Middle frontal gyrus (tissue), 1 donor: ENCODE data around the gene SLC26A2.

Experiments used
- DNase-seq: peaks from one replicate; pipeline ENCODE4 v3.0.0-alpha.2; 2015; ENCODE audit warnings: low spot score; ENCODE audit errors: extremely low spot score

SLC26A2 gene

DNA sequence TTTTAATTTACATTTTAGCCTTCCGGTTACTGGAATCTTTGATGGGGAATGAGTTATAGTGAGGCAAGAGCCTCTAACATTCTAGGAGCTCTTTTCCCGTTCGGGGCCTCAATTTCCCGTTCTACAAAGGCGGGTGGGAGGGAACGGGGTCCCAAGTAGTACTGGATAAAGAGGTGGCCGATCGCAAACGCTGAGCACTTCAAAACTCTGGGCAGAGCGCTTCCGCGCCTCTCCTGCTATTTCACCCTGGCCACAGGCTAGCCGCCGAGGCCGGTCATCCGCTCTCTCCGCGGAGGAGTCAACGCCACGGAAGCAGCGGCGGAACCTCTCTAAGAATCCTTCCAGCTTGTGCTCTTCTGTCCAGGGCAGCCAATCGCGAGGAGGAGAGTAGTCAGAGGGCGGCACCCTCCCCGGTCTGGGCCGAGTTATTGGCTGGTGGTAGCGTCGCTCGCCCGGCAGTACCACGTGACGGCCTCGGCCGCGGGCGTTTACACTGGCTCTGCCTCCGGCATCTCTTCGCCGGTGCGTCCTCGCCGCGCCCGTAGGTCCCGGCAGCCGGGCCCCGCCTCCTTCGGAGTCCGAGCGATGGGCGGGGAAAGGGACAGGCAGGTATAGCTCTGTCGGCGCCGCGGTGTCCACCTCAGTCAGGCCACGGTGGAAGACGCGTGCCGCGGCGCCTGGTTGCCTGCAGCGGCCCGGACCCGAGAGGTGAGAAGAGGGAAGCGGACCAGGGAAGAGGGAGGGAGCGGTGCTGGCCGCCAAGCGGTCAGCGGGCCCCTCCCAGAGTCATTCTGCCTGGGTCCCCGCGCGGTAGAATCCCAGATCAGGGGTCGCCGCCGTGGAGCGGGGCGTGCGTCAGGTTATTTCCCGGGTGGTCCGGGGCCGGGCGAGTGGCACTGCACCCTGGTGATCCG is at the start of gene SLC26A2:
Gene SLC26A2, plus strand, starts transcription at position 487 of the 914 bp plus-strand sequence. CDS start 16,895 bp downstream, outside the sequence.
- peak; percentile 95 for DNase-seq

- DNase-seq: no peak
Observed at GRCh38 chr5:149911031-149911430, 49.5 kb upstream of the SLC26A2 start.

- no peak for DNase-seq
Observed at GRCh38 chr5:149912226-149912871, 48.2 kb upstream of the SLC26A2 start.

- DNase-seq: no peak
Observed at GRCh38 chr5:149913436-149914419, 46.8 kb upstream of the SLC26A2 start.

- DNase-seq: no peak
Observed at GRCh38 chr5:149915392-149916260, 44.9 kb upstream of the SLC26A2 start.

- DNase-seq: no peak
Observed at GRCh38 chr5:149916334-149917072, 44.1 kb upstream of the SLC26A2 start.

- DNase-seq: no peak
Observed at GRCh38 chr5:149917073-149917676, 43.4 kb upstream of the SLC26A2 start.

DNA sequence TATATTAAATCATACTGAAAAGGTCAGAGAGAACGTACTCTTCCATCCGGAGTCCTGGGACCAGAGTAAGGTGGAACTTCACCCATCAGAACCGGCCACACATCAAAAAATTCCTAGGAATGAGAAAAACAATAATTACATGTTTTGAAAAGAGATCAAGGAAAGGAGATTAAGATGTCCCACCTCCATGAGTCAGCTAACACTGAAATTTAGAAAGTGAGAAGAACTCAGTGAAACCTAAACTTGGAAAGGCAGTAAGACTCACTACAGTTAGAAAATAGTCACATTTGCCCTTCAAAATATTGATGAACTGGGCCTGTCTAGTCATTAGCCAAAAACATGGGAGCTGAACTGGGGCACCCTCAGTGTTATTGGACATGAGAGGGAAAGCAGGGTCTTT is 39.0 kb upstream of the SLC26A2 start:
- DNase-seq: no peak

GRCh38 chr5:149922950-149923349 is 37.6 kb upstream of the SLC26A2 start:
- no peak for DNase-seq

- DNase-seq: no peak
Observed at GRCh38 chr5:149924486-149924885, 36.1 kb upstream of the SLC26A2 start.

DNA sequence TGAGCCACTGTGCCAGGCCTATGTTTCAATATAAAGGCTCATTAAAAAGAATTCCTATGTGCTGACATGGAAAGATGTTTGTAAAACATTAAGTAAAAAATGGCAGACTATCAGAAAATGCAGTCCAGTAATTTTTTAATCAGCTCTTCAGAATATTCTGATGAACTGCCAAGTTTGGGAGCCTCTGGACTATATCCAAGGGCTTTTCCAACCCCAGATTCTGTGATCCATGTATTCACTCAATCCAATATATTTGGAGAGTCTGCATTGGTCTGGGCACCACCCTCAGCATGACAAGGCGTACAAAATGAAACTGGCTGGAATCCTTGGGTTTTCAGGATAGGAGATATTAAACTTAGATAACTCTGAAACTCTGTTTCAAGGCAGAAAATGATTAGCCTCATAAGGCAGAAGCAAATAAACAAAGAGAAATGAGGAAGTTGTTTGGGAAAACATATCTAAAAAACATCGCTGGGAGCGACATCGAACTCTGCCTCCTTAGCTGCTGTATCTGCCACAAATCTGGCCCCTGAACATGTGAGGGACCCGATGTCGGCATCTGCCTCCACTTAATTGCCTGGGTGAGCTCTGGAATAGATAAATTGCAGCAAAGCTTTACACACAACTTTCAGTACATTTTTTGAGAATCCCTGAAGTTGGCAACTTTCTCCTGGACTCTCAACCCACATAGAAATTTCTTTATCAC is 30.4 kb upstream of the SLC26A2 start:
- no peak for DNase-seq

DNA sequence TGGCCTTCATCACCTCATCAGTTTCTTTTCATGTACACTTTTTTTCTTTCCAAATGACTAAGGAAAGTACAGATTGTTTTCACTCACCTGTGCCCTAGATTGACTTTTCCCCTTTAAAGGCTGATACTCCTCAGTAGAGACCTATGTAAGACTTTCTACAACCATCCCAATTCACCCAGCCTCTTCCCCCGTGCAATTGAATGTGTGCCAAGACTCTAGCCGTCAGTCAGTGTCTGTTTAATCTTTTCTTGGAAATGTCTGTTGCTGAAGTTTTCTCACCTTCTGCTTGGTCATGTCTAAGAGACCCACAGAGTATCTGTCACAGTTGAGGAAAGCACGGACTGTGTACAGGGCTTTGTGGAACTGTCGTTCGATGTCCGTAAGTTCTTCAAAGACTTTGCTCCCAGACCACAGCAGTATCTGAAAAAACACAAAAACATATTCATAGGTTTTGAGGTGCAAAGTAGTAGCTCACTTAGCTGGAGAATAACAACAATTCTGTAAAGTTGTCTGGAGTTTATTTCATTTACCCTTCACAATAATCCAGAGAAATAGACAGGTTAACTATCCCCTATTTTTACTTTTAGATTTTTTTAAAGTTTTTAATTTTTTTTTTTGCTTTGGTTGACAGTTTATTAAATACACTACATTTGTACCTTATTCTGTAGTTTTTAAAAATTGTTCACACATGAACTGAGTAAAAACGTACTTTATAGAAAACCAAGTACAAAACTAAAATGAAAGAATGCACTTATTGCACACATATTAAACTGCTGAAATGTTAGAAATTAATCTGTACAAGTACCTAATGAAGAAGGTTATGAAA is 29.6 kb upstream of the SLC26A2 start:
- DNase-seq: no peak

DNA sequence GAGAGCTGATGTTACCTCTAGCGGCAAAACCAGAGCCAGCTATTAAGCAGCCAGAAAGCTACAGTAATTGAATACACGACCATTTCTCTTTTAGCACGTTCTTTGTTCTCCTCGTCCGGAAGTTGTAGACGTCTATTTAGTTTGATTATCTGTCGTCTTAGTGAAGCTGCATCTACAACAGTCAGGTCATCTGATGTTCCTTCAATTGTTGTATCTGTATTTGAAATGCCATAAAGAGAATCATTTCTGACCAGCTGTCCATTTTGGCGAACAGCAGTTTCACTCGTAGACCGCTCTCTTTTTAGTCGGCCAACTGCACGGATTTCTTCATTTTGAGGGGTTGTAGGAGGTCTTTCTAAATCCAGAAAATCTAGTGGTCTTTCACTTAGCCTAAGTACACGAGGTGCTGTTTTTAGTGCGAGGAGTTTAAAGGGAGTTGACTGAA is 28.5 kb upstream of the SLC26A2 start:
- no peak for DNase-seq

- DNase-seq: no peak
Observed at GRCh38 chr5:149932445-149933350, 27.9 kb upstream of the SLC26A2 start.

DNA sequence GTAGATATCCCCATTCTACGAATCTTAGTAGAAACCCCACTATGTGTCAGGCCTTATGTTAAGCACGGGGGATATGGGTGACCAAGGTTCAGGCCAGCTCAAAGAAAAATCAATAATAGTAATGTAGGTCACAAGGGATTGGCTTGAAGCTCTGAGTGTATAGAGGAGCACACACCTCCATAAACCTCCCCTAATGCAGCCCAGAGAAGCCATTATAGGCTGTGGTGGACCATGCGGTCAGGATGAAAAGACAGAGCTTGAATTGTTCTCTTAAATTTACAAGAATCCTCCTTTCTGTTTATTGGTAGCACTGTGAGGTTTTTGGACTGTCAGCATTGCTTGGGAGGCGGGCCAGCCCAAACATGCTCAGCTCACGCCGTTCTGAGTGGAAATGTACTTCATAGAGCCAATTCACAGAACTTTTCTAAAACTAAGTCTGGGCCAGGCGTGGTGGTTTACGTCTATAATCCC is 25.1 kb upstream of the SLC26A2 start:
- no peak for DNase-seq

GRCh38 chr5:149936044-149936699 is 24.4 kb upstream of the SLC26A2 start:
- DNase-seq: no peak
